Vagina (tissue), 2 donors: Measurements from ENCODE around the gene PIAS3.

Experiments used
- POLR2A ChIP-seq, 2 donors: fragments of 450-650 bp; IDR thresholded peaks; one replicate each; pipeline ENCODE4 v1.6.1; 2017; ENCODE audit warnings: antibody characterized with exemption in 2 of 2, mild to moderate bottlenecking in 2 of 2, moderate library complexity in 2 of 2
- TF ChIP-seq, protein P1 (sequence below), 3 experiments: fragments of 450-650 bp in 2 of 3; fragments of 200-600 bp in 1 of 3; sonication (generic) in 1 of 3; IDR thresholded peaks; one replicate each; pipeline ENCODE4 v1.5.1; 2017 to 2019; ENCODE audit warnings: antibody characterized with exemption in 3 of 3, mild to moderate bottlenecking in 2 of 3, moderate library complexity in 2 of 3

GRCh38 chr1:145843031-145843430 is 15.8 kb downstream of the PIAS3 start:
- no peak for TF ChIP-seq POLR2A (IDR thresholded peaks at IDR 0.05)
- TF ChIP-seq, protein P1, sequence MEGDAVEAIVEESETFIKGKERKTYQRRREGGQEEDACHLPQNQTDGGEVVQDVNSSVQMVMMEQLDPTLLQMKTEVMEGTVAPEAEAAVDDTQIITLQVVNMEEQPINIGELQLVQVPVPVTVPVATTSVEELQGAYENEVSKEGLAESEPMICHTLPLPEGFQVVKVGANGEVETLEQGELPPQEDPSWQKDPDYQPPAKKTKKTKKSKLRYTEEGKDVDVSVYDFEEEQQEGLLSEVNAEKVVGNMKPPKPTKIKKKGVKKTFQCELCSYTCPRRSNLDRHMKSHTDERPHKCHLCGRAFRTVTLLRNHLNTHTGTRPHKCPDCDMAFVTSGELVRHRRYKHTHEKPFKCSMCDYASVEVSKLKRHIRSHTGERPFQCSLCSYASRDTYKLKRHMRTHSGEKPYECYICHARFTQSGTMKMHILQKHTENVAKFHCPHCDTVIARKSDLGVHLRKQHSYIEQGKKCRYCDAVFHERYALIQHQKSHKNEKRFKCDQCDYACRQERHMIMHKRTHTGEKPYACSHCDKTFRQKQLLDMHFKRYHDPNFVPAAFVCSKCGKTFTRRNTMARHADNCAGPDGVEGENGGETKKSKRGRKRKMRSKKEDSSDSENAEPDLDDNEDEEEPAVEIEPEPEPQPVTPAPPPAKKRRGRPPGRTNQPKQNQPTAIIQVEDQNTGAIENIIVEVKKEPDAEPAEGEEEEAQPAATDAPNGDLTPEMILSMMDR (IDR thresholded peaks at IDR 0.05), result no peak
